Gastrocnemius medialis (tissue), 4 donors: ENCODE measurements around the gene MORN5. TPM values are rescaled to one million over a fixed set of nuclear protein-coding genes. Genes with fewer than 3 reads are reported as not detected.

Source experiments
- ATAC-seq, 2 donors: fragments of 150-250 bp; one replicate each; pipeline ENCODE4 v1.9.1; 2016
- DNase-seq, 2 donors: peaks; one replicate each; pipeline ENCODE4 v3.0.0-alpha.2; 2019
- H3K27ac ChIP-seq, 4 donors: fragments of 200-600 bp; sonication (generic); 1 replicate in 1 of 4; 2 replicates in 3 of 4; pipeline ENCODE4 v1.5.1; 2016 to 2018; ENCODE audit warnings: mild to moderate bottlenecking in 2 of 4, moderate library complexity in 1 of 4
- H3K27me3 ChIP-seq, 3 donors: fragments of 200-600 bp; sonication (generic) in 2 of 3; 1 replicate in 1 of 3; 2 replicates in 2 of 3; pipeline versions ENCODE4 v1.5.1 to v1.6.0; 2016 to 2019; ENCODE audit warnings: mild to moderate bottlenecking in 1 of 3, moderate library complexity in 1 of 3
- H3K36me3 ChIP-seq, 2 donors: fragments of 200-600 bp; sonication (generic) in 1 of 2; one replicate each; pipeline ENCODE4 v1.5.1; 2017 to 2018
- H3K4me1 ChIP-seq, 2 donors: fragments of 200-600 bp; sonication (generic) in 1 of 2; one replicate each; pipeline ENCODE4 v1.5.1; 2016 to 2017; ENCODE audit warnings: mild to moderate bottlenecking in 2 of 2
- H3K4me3 ChIP-seq, 4 donors: fragments of 200-600 bp; sonication (generic) in 3 of 4; 1 replicate in 1 of 4; 2 replicates in 3 of 4; pipeline ENCODE4 v1.5.1; 2016 to 2019; ENCODE audit warnings: mild to moderate bottlenecking in 2 of 4
- H3K9me3 ChIP-seq, 3 donors: fragments of 200-600 bp; sonication (generic) in 2 of 3; 1 replicate in 1 of 3; 2 replicates in 2 of 3; pipeline ENCODE4 v1.5.1; 2016 to 2019
- POLR2A ChIP-seq, 2 donors: fragments of 450-650 bp; IDR thresholded peaks; one replicate each; pipeline ENCODE4 v1.6.1; 2017; ENCODE audit warnings: antibody characterized with exemption in 2 of 2, mild to moderate bottlenecking in 2 of 2, moderate library complexity in 2 of 2
- in situ Hi-C, 4 donors: fragments of 200-750 bp; cut with MboI; loops; one replicate each; pipeline versions ENCODE4 v1.15.0 to v1.8.0; 2017; ENCODE audit warnings: low sequenced_read_pairs in 4 of 4
- intact Hi-C: fragments of 100-400 bp; cut with DNase I; formaldehyde crosslinking; loops from one replicate; pipeline ENCODE4 v1.15.1; 2023; ENCODE audit warnings: low total_unique reads
- total RNA-seq, 4 donors: library from RNA; depleted of rRNA; stranded (reverse); fragments of >200 nt; gene quantifications; one replicate each; pipeline versions ENCODE4 v1.1.0 to v1.2.3, GENCODE V29; 2016
- TF ChIP-seq, protein P1 (sequence below), 5 experiments: fragments of 450-650 bp in 3 of 5; fragments of 200-600 bp in 2 of 5; sonication (generic) in 2 of 5; IDR thresholded peaks in 4 of 5; conservative IDR thresholded peaks in 1 of 5; 1 replicate in 4 of 5; 2 replicates in 1 of 5; pipeline ENCODE4 v1.5.1; 2016 to 2019; ENCODE audit warnings: antibody characterized with exemption in 5 of 5, mild to moderate bottlenecking in 3 of 5, moderate library complexity in 3 of 5

The MORN5 gene
- total RNA-seq, 4 donors from 2014 or later = not detected

DNA sequence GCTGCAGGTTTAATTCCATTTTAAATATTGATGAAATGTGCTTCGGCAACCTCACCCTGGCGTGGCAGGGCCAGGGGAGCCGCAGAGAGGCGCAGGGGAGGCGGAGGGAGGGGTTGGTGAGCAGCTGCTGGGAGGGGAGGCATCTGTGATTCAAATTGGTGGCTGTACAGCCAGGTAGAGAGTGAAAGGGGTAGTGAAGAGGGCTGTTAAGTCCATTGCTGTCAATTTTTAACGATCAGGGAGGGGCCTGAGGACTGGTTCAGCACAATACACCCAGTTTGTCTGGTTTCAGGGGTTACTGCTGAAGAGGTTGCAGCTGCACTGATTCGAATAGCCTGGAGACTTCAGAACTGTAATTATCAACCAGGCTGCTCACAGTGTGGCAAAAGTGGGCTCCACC, 37.7 kb downstream of the MORN5 start:
- Histone ChIP-seq H3K36me3 (no peaks in the 10 kb centered on the region), H3K4me1 (no peaks in the 10 kb centered on the region), H3K27me3 (peaks cover 0 to 3% (median 0%) of the 10 kb centered on the region in 3 donors), H3K4me3 (no peak overlapping the region), H3K9me3 (no peaks in the 10 kb centered on the region), H3K27ac (no peak overlapping the region)
- TF ChIP-seq POLR2A (IDR thresholded peaks at IDR 0.05) = no peak
- TF ChIP-seq, protein P1, sequence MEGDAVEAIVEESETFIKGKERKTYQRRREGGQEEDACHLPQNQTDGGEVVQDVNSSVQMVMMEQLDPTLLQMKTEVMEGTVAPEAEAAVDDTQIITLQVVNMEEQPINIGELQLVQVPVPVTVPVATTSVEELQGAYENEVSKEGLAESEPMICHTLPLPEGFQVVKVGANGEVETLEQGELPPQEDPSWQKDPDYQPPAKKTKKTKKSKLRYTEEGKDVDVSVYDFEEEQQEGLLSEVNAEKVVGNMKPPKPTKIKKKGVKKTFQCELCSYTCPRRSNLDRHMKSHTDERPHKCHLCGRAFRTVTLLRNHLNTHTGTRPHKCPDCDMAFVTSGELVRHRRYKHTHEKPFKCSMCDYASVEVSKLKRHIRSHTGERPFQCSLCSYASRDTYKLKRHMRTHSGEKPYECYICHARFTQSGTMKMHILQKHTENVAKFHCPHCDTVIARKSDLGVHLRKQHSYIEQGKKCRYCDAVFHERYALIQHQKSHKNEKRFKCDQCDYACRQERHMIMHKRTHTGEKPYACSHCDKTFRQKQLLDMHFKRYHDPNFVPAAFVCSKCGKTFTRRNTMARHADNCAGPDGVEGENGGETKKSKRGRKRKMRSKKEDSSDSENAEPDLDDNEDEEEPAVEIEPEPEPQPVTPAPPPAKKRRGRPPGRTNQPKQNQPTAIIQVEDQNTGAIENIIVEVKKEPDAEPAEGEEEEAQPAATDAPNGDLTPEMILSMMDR (IDR thresholded peaks at IDR 0.05 in 4 of 5, conservative IDR thresholded peaks at IDR 0.05 in 1 of 5) = no peak
- DNase-seq (no peak), ATAC-seq (no peak)
- in situ Hi-C loops = no loop called here
- intact Hi-C loops = no loop called here

GRCh38 chr9:122197882-122198281, 38.2 kb downstream of the MORN5 start:
- no peaks in the 10 kb centered on the region for H3K9me3 ChIP-seq
- H3K4me3 ChIP-seq = no peak overlapping the region
- ATAC-seq (no peak), DNase-seq (no peak)
- no peaks in the 10 kb centered on the region for H3K4me1 ChIP-seq
- intact Hi-C loops (no loop called here), in situ Hi-C loops (no loop called here)
- no peaks in the 10 kb centered on the region for H3K36me3 ChIP-seq
- peaks cover 0 to 3% (median 0%) of the 10 kb centered on the region in 3 donors for H3K27me3 ChIP-seq
- no peak overlapping the region for H3K27ac ChIP-seq
- no peak for TF ChIP-seq POLR2A (IDR thresholded peaks at IDR 0.05)
- TF ChIP-seq, protein P1 (IDR thresholded peaks at IDR 0.05 in 4 of 5, conservative IDR thresholded peaks at IDR 0.05 in 1 of 5) = no peak

DNA sequence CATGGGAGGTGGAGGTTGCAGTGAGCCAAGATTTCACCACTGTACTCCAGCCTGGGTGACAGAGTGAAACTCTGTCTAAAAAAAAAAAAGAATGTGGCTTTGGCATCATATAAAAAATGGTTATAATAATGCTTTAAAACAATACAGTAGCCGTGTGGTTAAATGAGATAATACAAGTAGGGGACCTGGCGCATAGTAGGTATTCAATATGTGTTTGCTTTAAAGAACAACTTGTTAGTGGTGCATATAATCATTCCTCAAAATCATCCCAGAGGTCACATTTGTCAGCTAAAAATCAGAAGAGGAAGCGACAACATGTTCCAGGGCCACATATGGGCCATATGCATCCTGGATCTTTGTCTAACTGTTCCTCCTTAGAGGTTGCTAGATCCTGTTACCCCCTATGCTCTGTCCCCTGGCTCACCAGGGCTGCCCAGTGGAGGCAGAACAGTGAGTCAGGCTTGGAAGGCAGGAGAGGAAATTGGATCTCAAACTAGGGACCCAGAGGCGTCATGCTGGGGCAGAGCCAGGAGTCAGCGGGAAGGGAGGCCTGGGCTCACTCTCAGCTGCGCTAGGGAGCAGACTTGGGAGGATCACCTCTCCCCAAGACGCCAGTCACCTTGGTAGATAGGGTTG, 41.4 kb downstream of the MORN5 start:
- peak in 1 of 2 donors; percentile 55 for DNase-seq
- peak; percentile 77 to 90 for ATAC-seq
- intact Hi-C loops = no loop called here

DNA sequence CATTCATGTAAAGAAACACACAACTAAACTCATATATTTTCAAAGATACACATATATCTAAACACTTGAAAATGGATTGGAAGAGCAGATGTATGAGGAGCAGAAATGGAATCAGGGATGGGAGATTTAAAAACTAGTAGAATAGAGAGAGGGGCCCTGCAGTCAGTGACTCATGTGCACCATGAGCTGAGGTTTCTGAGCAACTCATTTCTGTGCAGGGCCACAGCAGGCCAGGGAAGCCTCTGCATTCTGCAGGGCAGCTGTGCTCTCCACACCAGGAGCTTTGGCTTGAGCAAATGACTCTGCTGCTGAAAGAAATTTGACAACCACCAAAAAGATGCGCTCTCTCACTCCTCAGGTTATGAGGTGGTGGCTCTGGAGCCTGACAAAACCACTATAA, 41.9 kb downstream of the MORN5 start:
- DNase-seq = no peak
- Histone ChIP-seq H3K36me3 (no peaks in the 10 kb centered on the region), H3K27ac (no peak overlapping the region), H3K4me3 (no peak overlapping the region), H3K4me1 (no peaks in the 10 kb centered on the region), H3K9me3 (no peaks in the 10 kb centered on the region), H3K27me3 (peaks cover 0 to 3% (median 0%) of the 10 kb centered on the region in 3 donors)
- TF ChIP-seq, protein P1 (IDR thresholded peaks at IDR 0.05 in 4 of 5, conservative IDR thresholded peaks at IDR 0.05 in 1 of 5) = no peak
- no peak for TF ChIP-seq POLR2A (IDR thresholded peaks at IDR 0.05)
- intact Hi-C loops (no loop called here), in situ Hi-C loops (no loop called here)
- no peak for ATAC-seq

More for the DNA sequence above, 41.4 kb downstream of the MORN5 start:
- TF ChIP-seq, protein P1 (IDR thresholded peaks at IDR 0.05 in 4 of 5, conservative IDR thresholded peaks at IDR 0.05 in 1 of 5) = no peak
- no peak for TF ChIP-seq POLR2A (IDR thresholded peaks at IDR 0.05)
- in situ Hi-C loops = no loop called here
- Histone ChIP-seq H3K4me3 (no peak overlapping the region), H3K4me1 (no peaks in the 10 kb centered on the region), H3K27ac (no peak overlapping the region), H3K36me3 (no peaks in the 10 kb centered on the region), H3K27me3 (peaks cover 0 to 3% (median 0%) of the 10 kb centered on the region in 3 donors), H3K9me3 (no peaks in the 10 kb centered on the region)

- no peaks in the 10 kb centered on the region for H3K4me1 ChIP-seq
- DNase-seq = no peak
- no peaks in the 10 kb centered on the region for H3K9me3 ChIP-seq
- H3K27ac ChIP-seq = no peak overlapping the region
- ATAC-seq = no peak
- peaks cover 0 to 3% (median 0%) of the 10 kb centered on the region in 3 donors for H3K27me3 ChIP-seq
- in situ Hi-C loops = no loop called here
- no peak overlapping the region for H3K4me3 ChIP-seq
- TF ChIP-seq POLR2A (IDR thresholded peaks at IDR 0.05) = no peak
- TF ChIP-seq, protein P1 (IDR thresholded peaks at IDR 0.05 in 4 of 5, conservative IDR thresholded peaks at IDR 0.05 in 1 of 5) = no peak
- no peaks in the 10 kb centered on the region for H3K36me3 ChIP-seq
- intact Hi-C loops = no loop called here
Measured at GRCh38 chr9:122202111-122202510, 42.4 kb downstream of the MORN5 start.
